Hematopoietic multipotent progenitor cell (in vitro differentiated cells): ENCODE results near the gene OTUD6A. TPM values are rescaled to one million over a fixed set of nuclear protein-coding genes. Genes with fewer than 3 reads are reported as not detected.
"Not testable (repeated sequence)": the region's sequence is repeated elsewhere in the genome, so short reads cannot be mapped to it uniquely, and the experiment has no call there.

ENCODE experiments used
- DNase-seq, 3 donors: peaks; one replicate each; pipeline ENCODE4 v3.0.0-alpha.2; 2011 to 2015; ENCODE audit warnings: low read depth in 2 of 3, low spot score in 2 of 3
- total RNA-seq: library from RNA; depleted of rRNA; stranded (reverse); fragments of >200 nt; gene quantifications from one replicate; pipeline ENCODE4 v1.2.3, GENCODE V29; 2012

Gene OTUD6A
- total RNA-seq, 1 donor: not detected

- DNase-seq: no peak
These were observed 17.6 kb upstream of the OTUD6A start for GRCh38 chrX:70044541-70045245.

DNA sequence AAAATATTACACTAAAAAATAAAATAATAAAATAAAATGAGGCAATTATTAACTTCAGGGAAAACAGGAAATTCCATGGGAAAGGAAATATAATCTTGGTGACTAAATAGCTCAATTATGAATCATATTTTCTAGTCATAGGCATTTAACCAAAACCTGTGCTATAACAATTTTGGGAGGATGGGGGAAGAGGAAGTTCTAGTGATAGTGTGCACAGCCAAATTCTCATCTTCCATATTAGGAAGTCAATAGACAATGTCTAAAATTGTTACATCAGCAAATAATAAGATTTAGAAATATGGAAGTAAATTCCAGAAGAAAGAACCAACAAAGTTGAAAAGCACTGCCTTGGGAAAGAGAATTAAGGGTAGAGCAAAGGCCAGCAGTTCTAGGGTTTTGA lies 15.3 kb upstream of the OTUD6A start:
- no peak for DNase-seq

DNA sequence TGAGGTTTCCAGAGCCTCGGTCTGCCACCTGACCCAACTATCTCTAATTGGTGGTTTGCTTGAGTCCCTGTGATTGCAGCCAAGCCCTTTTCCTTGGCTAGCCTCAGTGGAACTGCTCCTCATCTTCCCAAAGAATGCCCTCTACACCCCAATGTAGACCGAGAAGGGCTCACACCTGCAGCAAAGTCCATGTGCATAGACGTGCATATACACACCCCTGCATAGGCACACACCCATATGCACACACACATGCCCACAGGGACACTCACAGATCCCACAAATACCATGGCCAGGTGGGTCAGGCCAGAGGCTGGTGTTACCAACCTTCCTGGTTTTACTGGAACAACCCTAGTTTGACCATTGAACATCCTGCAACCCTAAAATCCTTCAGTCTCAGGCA lies 12.9 kb upstream of the OTUD6A start:
- no peak for DNase-seq

DNA sequence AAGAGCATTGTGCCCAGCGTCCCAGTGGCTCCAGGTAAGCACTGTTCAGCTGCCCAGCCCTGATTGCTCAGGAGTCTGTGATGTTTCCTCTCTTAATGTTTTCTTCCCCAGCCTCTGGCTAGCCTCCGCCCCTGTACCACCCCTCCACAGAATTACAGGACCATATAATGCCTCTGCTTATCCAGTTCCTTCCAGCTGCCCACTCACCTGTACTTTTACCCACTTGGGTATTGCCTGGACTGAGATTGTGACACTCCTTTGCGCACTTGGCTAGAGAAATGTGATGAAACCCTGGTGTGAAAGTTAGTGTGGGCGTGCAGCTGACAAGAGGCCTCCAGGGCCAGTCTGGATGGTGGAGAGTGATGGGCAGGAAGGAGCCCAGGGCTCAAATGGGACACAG lies 12.3 kb upstream of the OTUD6A start, which contains the start of gene AWAT2:
Gene AWAT2, minus strand, starts transcription at position 14 of the 400 bp plus-strand sequence. Its CDS starts 6 bp downstream, at position 8.
- no peak for DNase-seq

DNA sequence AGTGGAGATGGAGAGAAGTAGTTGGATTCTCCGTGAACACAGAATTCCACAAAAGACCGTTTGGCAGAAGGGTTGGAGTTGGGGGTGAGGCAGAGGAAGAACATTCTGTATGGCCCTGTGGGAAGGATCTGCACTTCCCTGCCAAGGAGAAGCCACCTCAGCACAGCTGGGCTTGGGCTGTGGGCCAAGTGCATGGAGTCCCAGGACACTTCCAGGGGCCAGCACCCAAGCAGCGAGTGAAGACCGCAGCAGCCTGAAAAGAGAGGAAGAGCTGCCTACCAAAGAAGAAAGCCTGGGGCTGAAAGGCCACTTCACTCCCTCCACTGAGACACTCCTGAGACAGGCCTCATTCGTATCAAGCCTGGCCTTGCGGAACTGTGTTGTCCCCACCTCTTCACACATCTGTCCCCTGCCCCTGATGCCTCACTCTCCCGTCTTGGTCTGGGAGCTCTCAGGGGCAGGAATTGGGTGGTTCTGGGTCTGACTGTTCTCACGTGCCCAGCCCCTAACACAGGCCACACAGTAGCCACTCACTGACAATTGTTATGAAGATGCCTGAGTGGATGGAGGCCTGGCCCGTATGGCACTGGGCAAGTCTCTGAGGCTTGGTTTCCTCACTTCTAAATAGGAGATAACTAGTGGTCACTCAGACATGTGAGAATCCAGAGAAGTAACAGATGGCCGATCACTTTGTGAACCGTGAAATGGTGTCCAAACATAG lies 9.2 kb upstream of the OTUD6A start:
- no peak for DNase-seq

- DNase-seq: no peak
These were observed 7.9 kb upstream of the OTUD6A start for GRCh38 chrX:70054391-70054790.

DNA sequence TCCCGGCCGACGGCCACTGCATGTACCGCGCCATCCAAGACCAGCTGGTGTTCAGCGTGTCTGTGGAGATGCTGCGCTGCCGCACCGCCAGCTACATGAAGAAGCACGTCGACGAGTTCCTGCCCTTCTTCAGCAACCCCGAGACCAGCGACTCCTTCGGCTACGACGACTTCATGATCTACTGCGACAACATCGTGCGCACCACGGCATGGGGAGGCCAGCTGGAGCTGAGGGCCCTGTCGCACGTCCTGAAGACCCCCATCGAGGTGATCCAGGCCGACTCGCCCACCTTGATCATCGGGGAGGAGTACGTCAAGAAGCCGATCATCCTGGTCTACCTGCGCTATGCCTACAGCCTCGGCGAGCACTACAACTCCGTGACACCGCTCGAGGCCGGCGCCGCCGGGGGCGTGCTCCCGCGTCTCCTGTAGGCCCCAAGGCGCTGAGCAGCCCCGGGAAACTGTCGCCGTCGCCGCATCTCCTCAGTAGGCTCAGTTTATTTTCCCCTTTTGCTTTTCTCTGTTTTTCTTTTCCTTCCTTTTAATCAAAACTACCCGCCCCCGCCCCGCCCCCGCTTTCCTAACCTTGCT lies 799 bp downstream of the OTUD6A start:
- no peak for DNase-seq

- DNase-seq: no peak
These were observed 4.4 kb downstream of the OTUD6A start for GRCh38 chrX:70066646-70067045.

- no peak for DNase-seq
These were observed 17.0 kb downstream of the OTUD6A start for GRCh38 chrX:70079297-70079696.

GRCh38 chrX:70079870-70080269 lies 17.6 kb downstream of the OTUD6A start:
- no peak for DNase-seq

DNA sequence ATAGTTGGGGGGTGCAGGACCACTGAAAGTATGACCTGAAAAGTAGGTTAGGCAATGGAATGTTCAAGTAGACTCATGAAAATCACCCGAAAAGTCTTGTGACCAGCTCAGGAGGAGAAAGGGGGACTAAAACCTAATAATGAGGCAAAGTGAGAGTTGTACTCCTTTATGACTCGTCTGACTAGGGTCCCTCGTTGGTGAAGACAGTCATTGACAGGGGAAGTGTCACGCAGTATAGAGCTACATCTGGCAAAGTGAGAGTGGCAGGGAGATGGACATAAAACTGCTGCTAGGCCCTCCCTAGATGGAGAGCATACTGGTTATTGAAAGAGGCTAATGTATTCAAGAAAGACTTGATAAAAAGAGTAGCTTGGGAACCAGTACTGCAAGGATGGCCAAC lies 20.5 kb downstream of the OTUD6A start:
- no peak for DNase-seq

- no peak for DNase-seq
These were observed 22.5 kb downstream of the OTUD6A start for GRCh38 chrX:70084592-70085240.

DNA sequence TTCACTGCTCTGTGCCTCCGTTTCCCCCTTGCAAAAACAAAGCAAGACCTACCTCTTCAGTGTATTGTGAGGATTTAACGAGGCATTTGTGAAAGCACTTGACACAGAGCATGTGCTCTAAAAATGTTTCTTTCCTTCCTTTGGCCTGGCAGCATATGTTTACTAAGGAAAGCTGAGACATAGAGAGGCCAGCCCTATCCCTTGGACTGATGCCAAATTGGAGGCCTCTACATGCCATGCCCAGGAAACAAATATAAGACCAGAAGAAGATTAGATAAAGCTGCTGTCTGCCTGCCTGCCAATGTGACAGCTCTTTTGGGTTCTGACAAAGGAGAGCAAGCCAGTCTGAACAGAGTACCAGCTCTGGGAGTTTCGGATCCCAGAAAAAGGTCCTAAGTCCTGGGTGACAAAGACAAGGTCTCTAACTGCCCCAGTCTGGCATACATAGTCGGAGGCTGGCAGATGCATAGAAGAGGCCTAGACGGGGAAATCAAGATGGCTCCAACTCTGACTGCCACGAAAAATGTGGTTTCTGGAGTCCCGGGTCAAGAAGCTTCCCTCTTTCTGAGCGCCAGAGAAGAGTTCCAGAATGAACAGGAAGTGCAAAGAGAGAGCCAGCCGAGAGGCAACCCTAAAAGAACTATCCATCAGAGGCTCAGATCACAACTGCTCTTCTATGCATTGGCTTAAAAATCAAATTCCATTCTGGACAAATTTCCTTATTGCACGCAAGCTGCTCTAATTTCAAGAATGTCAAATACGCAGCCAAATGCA lies 25.8 kb downstream of the OTUD6A start:
- no peak for DNase-seq

DNA sequence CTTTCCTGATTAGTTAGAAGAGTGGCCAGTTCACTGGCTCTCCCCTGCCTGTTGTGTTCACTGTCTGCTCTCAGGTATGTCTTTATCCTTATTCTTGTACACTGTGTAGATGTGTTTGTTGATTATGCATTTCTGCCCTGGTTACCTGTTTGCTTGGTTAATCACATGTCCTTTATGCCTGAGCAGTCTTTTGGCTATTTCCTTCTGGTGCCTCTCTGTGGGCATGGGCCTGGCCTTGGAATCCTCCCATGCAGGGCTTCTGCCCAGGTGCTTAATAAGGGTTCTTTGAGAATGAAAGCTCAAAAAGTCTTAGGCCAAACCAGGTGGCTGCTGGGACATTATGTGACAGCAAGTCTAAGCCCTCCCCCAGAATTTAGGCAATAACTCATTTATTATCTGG lies 26.5 kb downstream of the OTUD6A start:
- no peak for DNase-seq

- no peak for DNase-seq
These were observed 27.5 kb downstream of the OTUD6A start for GRCh38 chrX:70089604-70090297.

GRCh38 chrX:70092247-70092646 lies 30.0 kb downstream of the OTUD6A start:
- DNase-seq: no peak

DNA sequence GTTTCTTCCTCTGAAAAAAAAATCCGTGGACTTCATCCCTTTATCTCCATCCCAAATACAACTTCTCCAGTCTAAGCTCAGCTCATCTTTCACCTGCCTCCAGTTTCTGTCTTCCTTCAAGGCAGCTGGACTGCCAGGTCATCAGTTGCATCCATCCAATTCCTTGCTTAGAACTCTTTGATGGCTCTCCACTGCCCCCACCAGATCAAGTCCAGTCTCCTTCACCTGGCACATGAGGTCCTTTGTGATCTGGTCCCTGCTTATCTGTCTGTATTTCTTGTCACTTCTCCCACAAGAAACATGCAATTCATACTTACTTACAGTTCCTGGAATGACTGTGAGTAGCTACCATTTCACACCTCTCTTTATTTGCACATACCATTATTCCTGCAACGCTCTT lies 33.8 kb downstream of the OTUD6A start:
- DNase-seq: no peak

DNA sequence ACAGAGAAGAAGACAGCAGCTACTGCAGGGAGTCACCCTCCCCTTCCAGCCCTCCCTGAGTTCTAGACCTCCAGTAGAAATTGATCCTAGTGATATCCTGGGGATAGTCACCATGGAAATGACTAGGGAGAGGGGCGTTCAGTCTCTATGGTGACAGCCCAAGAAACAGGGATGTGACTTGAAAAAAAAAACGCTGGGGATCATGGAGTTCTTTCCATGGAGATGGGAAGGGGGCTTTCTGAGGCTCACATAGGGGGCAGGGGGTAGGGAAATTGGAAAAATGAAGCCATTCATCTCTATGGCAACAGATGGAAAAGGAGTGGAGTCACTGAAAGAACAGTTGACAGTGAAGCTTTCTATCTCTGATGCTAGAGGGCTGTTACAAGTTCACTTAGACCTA lies 43.0 kb downstream of the OTUD6A start:
- no peak for DNase-seq

DNA sequence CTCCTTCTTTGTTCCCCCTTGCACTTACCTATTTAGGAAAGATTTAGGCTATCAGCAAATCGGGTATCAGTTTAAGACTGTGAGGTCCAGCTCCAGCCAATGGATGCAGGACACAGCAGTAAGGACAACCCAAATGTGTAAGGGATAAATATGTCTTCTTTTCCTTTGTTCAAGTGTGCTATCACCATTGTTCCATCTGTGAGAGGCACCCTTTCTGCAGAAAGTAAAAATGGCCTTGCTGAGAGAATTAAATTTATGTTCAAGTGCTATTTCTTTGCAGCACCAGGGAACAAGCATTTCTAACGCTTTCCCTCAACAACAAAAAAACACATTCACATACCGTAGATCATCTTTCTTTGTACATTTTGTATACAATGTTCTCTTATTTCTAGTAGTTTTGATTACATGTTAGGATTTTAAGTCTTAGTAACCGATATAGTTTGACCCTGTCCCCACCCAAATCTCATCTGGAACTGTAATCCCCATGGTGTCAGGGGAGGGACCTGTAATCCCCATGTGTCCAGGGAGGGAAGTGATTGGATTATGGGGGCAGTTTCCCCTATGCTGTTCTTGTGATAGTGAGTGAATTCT lies 49.3 kb downstream of the OTUD6A start:
- not testable (repeated sequence) for DNase-seq
